Left lung (tissue), 10 donors: ENCODE data around the gene GARNL3. TPM values are rescaled to one million over a fixed set of nuclear protein-coding genes. Genes with fewer than 3 reads are reported as not detected.

Experiments
- ATAC-seq: fragments of 200-7000 bp; cut with Tn5 transposase; one replicate; pipeline ENCODE4 v1.9.1; 2020; ENCODE audit warnings: moderate library complexity
- DNase-seq, 4 donors: peaks; one replicate each; pipeline ENCODE4 v3.0.0-alpha.2; 2013 to 2020
- H3K27ac ChIP-seq, 2 donors: fragments of 200-600 bp; sonication (generic) in 1 of 2; one replicate each; pipeline versions ENCODE4 v1.5.0 to v1.8.0; 2020 to 2021
- H3K27me3 ChIP-seq, 2 donors: fragments of 200-600 bp; sonication (generic) in 1 of 2; one replicate each; pipeline versions ENCODE4 v1.5.0 to v1.8.0; 2020 to 2021
- H3K36me3 ChIP-seq, 2 donors: fragments of 200-600 bp; sonication (generic) in 1 of 2; one replicate each; pipeline versions ENCODE4 v1.5.0 to v1.8.0; 2020 to 2021
- H3K4me1 ChIP-seq, 2 donors: fragments of 200-600 bp; one replicate each; pipeline ENCODE4 v1.8.0; 2021
- H3K4me3 ChIP-seq, 2 donors: fragments of 200-600 bp; sonication (generic) in 1 of 2; one replicate each; pipeline versions ENCODE4 v1.5.0 to v1.8.0; 2020 to 2021; ENCODE audit warnings: mild to moderate bottlenecking in 1 of 2
- H3K9me3 ChIP-seq, 2 donors: fragments of 200-600 bp; sonication (generic) in 1 of 2; one replicate each; pipeline versions ENCODE4 v1.5.0 to v1.8.0; 2020 to 2021
- intact Hi-C, 2 donors: fragments of 100-400 bp; cut with DNase I; formaldehyde crosslinking; loops; one replicate each; pipeline versions ENCODE4 v1.11.2 to v1.14.2; 2022
- polyA plus RNA-seq, 6 donors: library from polyadenylated mRNA; unstranded; fragments of 120-200 nt; gene quantifications; one replicate each; pipeline ENCODE4 v1.2.1, GENCODE V29; 2013; ENCODE audit not compliant: insufficient read length in 6 of 6
- total RNA-seq, 2 donors: library from RNA; stranded (reverse); fragmentation: NEBNext Ultra II Directional; extraction: Animal tissue kit (Norgen Biotek cat#: 25700); gene quantifications; one replicate each; pipeline ENCODE4 v1.2.1, GENCODE V29; 2021
- TF ChIP-seq, protein P1 (sequence below), 2 donors: fragments of 200-600 bp; sonication (generic) in 1 of 2; IDR thresholded peaks; one replicate each; pipeline versions ENCODE4 v1.5.0 to v1.8.0; 2021; ENCODE audit warnings: antibody characterized with exemption in 2 of 2
- donor health status: DM: no; HTN: yes; CAD: no.
- donor health status: DM: no; HTN: no; CAD: no.

Gene GARNL3
- total and polyA plus RNA-seq, 8 donors = 7.4 to 40.4 (median 37.7) TPM

DNA sequence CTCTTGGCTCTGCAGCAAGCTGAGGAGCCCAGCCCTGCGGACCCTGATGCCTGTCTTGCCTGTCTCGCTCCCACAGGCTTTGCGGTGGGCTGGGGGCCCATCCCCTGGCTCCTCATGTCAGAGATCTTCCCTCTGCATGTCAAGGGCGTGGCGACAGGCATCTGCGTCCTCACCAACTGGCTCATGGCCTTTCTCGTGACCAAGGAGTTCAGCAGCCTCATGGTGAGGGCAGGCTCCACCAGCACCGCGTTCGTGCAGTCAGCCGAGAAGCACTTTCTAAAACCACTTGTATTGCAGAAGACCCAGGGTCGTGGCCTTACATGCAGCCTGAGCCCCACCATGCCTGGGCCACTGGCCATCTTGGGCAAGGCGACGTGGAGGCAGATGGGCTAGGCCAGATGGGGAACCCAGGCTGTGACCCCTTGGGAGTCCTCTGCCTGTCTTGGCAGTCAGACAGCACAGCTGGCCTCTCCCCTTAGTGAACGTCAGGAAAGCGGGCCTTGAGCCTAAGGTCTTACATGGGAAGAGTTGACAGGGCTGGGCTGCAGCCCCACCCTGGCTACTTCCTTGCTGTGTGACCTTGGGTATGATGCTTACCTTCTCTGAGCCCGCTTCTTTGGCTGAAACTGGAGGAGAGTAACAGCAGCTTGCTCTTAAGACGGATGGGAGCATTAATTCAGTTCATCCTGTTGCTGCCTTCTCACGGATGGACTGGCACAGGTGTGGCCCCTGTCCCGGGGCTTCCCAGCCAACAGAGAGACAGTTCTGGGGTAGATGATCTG lies 141.0 kb downstream of the GARNL3 start:
- no peak for ATAC-seq
- H3K36me3 ChIP-seq = peaks cover 0 to 44% of the 10 kb centered on the region in 2 donors

GRCh38 chr9:127406799-127407491 lies 142.4 kb downstream of the GARNL3 start:
- DNase-seq (peak in 1 of 4 donors; percentile 37), ATAC-seq (no peak)
- no peaks in the 10 kb centered on the region for H3K27me3 ChIP-seq
- H3K36me3 ChIP-seq = peaks cover 0 to 32% of the 10 kb centered on the region in 2 donors
- TF ChIP-seq, protein P1, sequence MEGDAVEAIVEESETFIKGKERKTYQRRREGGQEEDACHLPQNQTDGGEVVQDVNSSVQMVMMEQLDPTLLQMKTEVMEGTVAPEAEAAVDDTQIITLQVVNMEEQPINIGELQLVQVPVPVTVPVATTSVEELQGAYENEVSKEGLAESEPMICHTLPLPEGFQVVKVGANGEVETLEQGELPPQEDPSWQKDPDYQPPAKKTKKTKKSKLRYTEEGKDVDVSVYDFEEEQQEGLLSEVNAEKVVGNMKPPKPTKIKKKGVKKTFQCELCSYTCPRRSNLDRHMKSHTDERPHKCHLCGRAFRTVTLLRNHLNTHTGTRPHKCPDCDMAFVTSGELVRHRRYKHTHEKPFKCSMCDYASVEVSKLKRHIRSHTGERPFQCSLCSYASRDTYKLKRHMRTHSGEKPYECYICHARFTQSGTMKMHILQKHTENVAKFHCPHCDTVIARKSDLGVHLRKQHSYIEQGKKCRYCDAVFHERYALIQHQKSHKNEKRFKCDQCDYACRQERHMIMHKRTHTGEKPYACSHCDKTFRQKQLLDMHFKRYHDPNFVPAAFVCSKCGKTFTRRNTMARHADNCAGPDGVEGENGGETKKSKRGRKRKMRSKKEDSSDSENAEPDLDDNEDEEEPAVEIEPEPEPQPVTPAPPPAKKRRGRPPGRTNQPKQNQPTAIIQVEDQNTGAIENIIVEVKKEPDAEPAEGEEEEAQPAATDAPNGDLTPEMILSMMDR (IDR thresholded peaks at IDR 0.05) = no peak
- no peak overlapping the region for H3K4me3 ChIP-seq
- H3K4me1 ChIP-seq = peaks cover 0 to 8% of the 10 kb centered on the region in 2 donors
- H3K27ac ChIP-seq = no peak overlapping the region
- H3K9me3 ChIP-seq = no peaks in the 10 kb centered on the region
- intact Hi-C loops = no loop called here

More for the DNA sequence above, 141.0 kb downstream of the GARNL3 start:
- intact Hi-C loops = no loop called here
- H3K4me3 ChIP-seq = no peak overlapping the region
- H3K27ac ChIP-seq = no peak overlapping the region
- H3K9me3 ChIP-seq = no peaks in the 10 kb centered on the region
- peaks cover 0 to 3% of the 10 kb centered on the region in 2 donors for H3K4me1 ChIP-seq
- no peaks in the 10 kb centered on the region for H3K27me3 ChIP-seq
- peak in 1 of 4 donors; percentile 61 for DNase-seq
- TF ChIP-seq, protein P1 (IDR thresholded peaks at IDR 0.05) = no peak

DNA sequence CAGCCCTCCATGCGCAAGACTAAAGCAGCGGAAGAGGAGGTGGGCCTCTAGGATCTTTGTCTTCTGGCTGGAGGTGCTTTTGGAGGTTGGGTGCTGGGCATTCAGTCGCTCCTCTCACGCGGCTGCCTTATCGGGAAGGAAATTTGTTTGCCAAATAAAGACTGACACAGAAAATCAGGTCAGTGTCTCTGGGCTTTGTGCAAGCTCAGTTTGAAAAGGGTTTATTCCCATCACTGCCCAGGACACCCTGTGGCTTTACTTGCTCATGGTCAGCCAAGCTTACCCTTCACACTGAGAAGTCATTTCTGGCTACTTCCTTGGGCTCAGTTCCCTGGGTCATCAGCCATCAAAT lies 142.9 kb downstream of the GARNL3 start:
- no peak for DNase-seq
- no peaks in the 10 kb centered on the region for H3K27me3 ChIP-seq
- H3K4me1 ChIP-seq = peaks cover 0 to 8% of the 10 kb centered on the region in 2 donors
- peaks cover 0 to 32% of the 10 kb centered on the region in 2 donors for H3K36me3 ChIP-seq
- H3K4me3 ChIP-seq = no peak overlapping the region
- no peaks in the 10 kb centered on the region for H3K9me3 ChIP-seq
- TF ChIP-seq, protein P1 (IDR thresholded peaks at IDR 0.05) = no peak
- intact Hi-C loops = no loop called here
- no peak overlapping the region for H3K27ac ChIP-seq
- no peak for ATAC-seq

GRCh38 chr9:127411122-127411521 lies 146.5 kb downstream of the GARNL3 start:
- H3K36me3 ChIP-seq = peaks cover 0 to 6% of the 10 kb centered on the region in 2 donors
- H3K9me3 ChIP-seq = no peaks in the 10 kb centered on the region
- no peak overlapping the region for H3K4me3 ChIP-seq
- ATAC-seq (peak; percentile 52), DNase-seq (no peak)
- peak overlapping the region; percentile 53 to 63 for H3K27ac ChIP-seq
- TF ChIP-seq, protein P1 (IDR thresholded peaks at IDR 0.05) = no peak
- H3K4me1 ChIP-seq = peaks cover 0 to 8% of the 10 kb centered on the region in 2 donors
- no peaks in the 10 kb centered on the region for H3K27me3 ChIP-seq
- intact Hi-C loops = no loop called here

- Histone ChIP-seq H3K27ac (no peak overlapping the region), H3K27me3 (no peaks in the 10 kb centered on the region), H3K4me1 (peaks cover 0 to 8% of the 10 kb centered on the region in 2 donors), H3K4me3 (no peak overlapping the region), H3K36me3 (no peaks in the 10 kb centered on the region), H3K9me3 (no peaks in the 10 kb centered on the region)
- ATAC-seq = no peak
- intact Hi-C loops = no loop called here
- no peak for DNase-seq
- TF ChIP-seq, protein P1 (IDR thresholded peaks at IDR 0.05) = no peak
Observed at GRCh38 chr9:127415141-127415540, 150.6 kb downstream of the GARNL3 start.
